SK-N-SH (cell line): ENCODE data around the gene RNF25. TPM values are rescaled to one million over a fixed set of nuclear protein-coding genes. Genes with fewer than 3 reads are reported as not detected.

ENCODE experiments used
- CTCF ChIA-PET: fragments of 300-600, 350-600 bp; formaldehyde crosslinking; extraction: SDS; loops from one replicate; lab custom pipeline; 2021; lab: Yijun Ruan, JAX
- POLR2A ChIA-PET: fragments of 350-600 bp; sonication (Branson Sonifier 250); formaldehyde crosslinking; extraction: SDS; loops from one replicate; lab custom pipeline; 2020; ENCODE audit warnings: antibody characterized with exemption, inconsistent platforms; lab: Yijun Ruan, JAX
- DNase-seq: peaks from one replicate; pipeline ENCODE4 v3.0.0; 2012
- H2AFZ ChIP-seq: fragments of 200-600 bp; sonication (generic); 2 replicates; pipeline ENCODE4 v1.8.1; 2016; ENCODE audit warnings: antibody characterized with exemption, mild to moderate bottlenecking, low read depth
- H3F3A ChIP-seq: fragments of 200-600 bp; sonication (generic); replicated peaks from 2 replicates; pipeline ENCODE3; 2016; ENCODE audit warnings: antibody characterized with exemption, mild to moderate bottlenecking; ENCODE audit not compliant: insufficient read depth
- H3K27ac ChIP-seq, 2 experiments: fragments of 200-500 bp in 1 of 2; fragments of 200-600 bp in 1 of 2; sonication (Bioruptor generic) in 1 of 2; sonication (generic), shearing (Covaris generic) in 1 of 2; 2 replicates each; pipeline versions ENCODE4 v1.5.1 to v1.6.1; 2014 to 2016; ENCODE audit warnings: low read depth in 2 of 2, inconsistent platforms in 1 of 2, low read length in 1 of 2, mild to moderate bottlenecking in 1 of 2, mixed read lengths in 1 of 2
- H3K27me3 ChIP-seq: fragments of 200-600 bp; sonication (generic), shearing (Covaris generic); 2 replicates; pipeline ENCODE4 v1.6.1; 2016; ENCODE audit warnings: mixed run types; ENCODE audit not compliant: insufficient read depth
- H3K36me3 ChIP-seq, 2 experiments: fragments of 200-500 bp in 1 of 2; fragments of 200-600 bp in 1 of 2; sonication (Bioruptor generic) in 1 of 2; sonication (generic) in 1 of 2; replicated peaks in 1 of 2; 2 replicates each; pipeline versions ENCODE3 to v1.5.1; 2014 to 2016; ENCODE audit warnings: low read length in 1 of 2, mild to moderate bottlenecking in 1 of 2; ENCODE audit not compliant: insufficient read depth in 2 of 2, control insufficient read depth in 1 of 2
- H3K4me1 ChIP-seq, 2 experiments: fragments of 200-500 bp in 1 of 2; fragments of 200-600 bp in 1 of 2; sonication (Bioruptor generic) in 1 of 2; sonication (generic), shearing (Covaris generic) in 1 of 2; 2 replicates each; pipeline versions ENCODE4 v1.5.1 to v1.6.1; 2014 to 2016; ENCODE audit warnings: low read depth in 1 of 2, low read length in 1 of 2, mixed run types in 1 of 2; ENCODE audit not compliant: insufficient read depth in 2 of 2, control insufficient read depth in 1 of 2
- H3K4me2 ChIP-seq: fragments of 200-600 bp; sonication (generic), shearing (Covaris generic); 2 replicates; pipeline ENCODE4 v1.6.1; 2017; ENCODE audit warnings: mixed run types
- H3K4me3 ChIP-seq, 2 experiments: fragments of 200-500 bp in 1 of 2; fragments of 200-600 bp in 1 of 2; sonication (Bioruptor generic) in 1 of 2; sonication (generic), shearing (Covaris generic) in 1 of 2; 2 replicates each; pipeline versions ENCODE4 v1.5.1 to v1.8.1; 2014 to 2016; ENCODE audit warnings: low read depth in 2 of 2, inconsistent platforms in 1 of 2, low read length in 1 of 2, mild to moderate bottlenecking in 1 of 2, mixed read lengths in 1 of 2, moderate library complexity in 1 of 2
- H3K79me2 ChIP-seq: fragments of 200-600 bp; sonication (generic); 2 replicates; pipeline ENCODE4 v1.8.1; 2017; ENCODE audit warnings: mild to moderate bottlenecking; ENCODE audit not compliant: insufficient read depth
- H3K9ac ChIP-seq: fragments of 200-600 bp; sonication (generic); 2 replicates; pipeline ENCODE4 v1.6.1; 2017; ENCODE audit warnings: mixed run types
- H3K9me2 ChIP-seq: fragments of 200-600 bp; sonication (generic); 2 replicates; pipeline ENCODE4 v1.6.1; 2017; ENCODE audit warnings: mixed run types
- H3K9me3 ChIP-seq: fragments of 200-600 bp; sonication (generic); 2 replicates; pipeline ENCODE4 v1.6.1; 2017; ENCODE audit warnings: mixed run types, mild to moderate bottlenecking, moderate library complexity
- H4K20me1 ChIP-seq: fragments of 200-600 bp; sonication (generic); 2 replicates; pipeline ENCODE4 v1.6.1; 2017; ENCODE audit warnings: mild to moderate bottlenecking, mixed run types; ENCODE audit not compliant: insufficient read depth
- EP300 ChIP-seq, 2 experiments: IDR thresholded peaks; 2 replicates each; pipeline versions ENCODE4 v1.4.0 to v1.6.1; 2012; ENCODE audit warnings: borderline replicate concordance in 1 of 2, low read depth in 1 of 2, low read length in 1 of 2
- EZH2phosphoT487 ChIP-seq: fragments of 200-600 bp; sonication (generic); IDR thresholded peaks from 2 replicates; pipeline ENCODE4 v1.6.1; 2017; ENCODE audit warnings: low read depth, mixed run types, mild to moderate bottlenecking, antibody characterized with exemption, moderate library complexity, borderline replicate concordance
- FOXM1 ChIP-seq: IDR thresholded peaks from 2 replicates; pipeline ENCODE4 v1.4.0; 2012; ENCODE audit warnings: low read depth, mild to moderate bottlenecking
- GABPA ChIP-seq: IDR thresholded peaks from 2 replicates; pipeline ENCODE4 v1.4.0; 2012; ENCODE audit warnings: low read depth, mild to moderate bottlenecking
- MEF2A ChIP-seq: IDR thresholded peaks from 2 replicates; pipeline ENCODE4 v1.4.0; 2012; ENCODE audit warnings: low read depth, borderline replicate concordance
- MXI1 ChIP-seq: IDR thresholded peaks from 2 replicates; pipeline ENCODE4 v1.6.1; 2012; ENCODE audit warnings: mild to moderate bottlenecking, low read depth, low read length, improper control_type of control experiment
- NFIC ChIP-seq: IDR thresholded peaks from 2 replicates; pipeline ENCODE4 v1.4.0; 2012; ENCODE audit warnings: borderline replicate concordance
- NRF1 ChIP-seq: IDR thresholded peaks from 2 replicates; pipeline ENCODE4 v1.6.1; 2012; ENCODE audit warnings: low read depth, mild to moderate bottlenecking, low read length
- RAD21 ChIP-seq: IDR thresholded peaks from 2 replicates; pipeline ENCODE4 v1.6.1; 2012; ENCODE audit warnings: mild to moderate bottlenecking, low read length
- RCOR1 ChIP-seq: fragments of 150-350 bp; IDR thresholded peaks from 2 replicates; pipeline ENCODE4 v1.6.1; 2017; ENCODE audit warnings: antibody characterized with exemption, low read length
- RXRA ChIP-seq: IDR thresholded peaks from 2 replicates; pipeline ENCODE4 v1.4.0; 2012; ENCODE audit warnings: low read depth, mild to moderate bottlenecking, borderline replicate concordance
- SIN3A ChIP-seq: IDR thresholded peaks from 2 replicates; pipeline ENCODE4 v1.6.1; 2012; ENCODE audit warnings: low read depth, mild to moderate bottlenecking, low read length, moderate library complexity, borderline replicate concordance
- SMC3 ChIP-seq: IDR thresholded peaks from 2 replicates; pipeline ENCODE4 v1.6.1; 2012; ENCODE audit warnings: low read depth, low read length, improper control_type of control experiment
- TEAD4 ChIP-seq: IDR thresholded peaks from 2 replicates; pipeline ENCODE4 v1.4.0; 2012; ENCODE audit warnings: mild to moderate bottlenecking, borderline replicate concordance; ENCODE audit not compliant: insufficient read depth
- WGBS: methylation state at CpG from one replicate; pipeline ENCODE4 v1.1.6; 2017; ENCODE audit warnings: low lambda C conversion rate; 5-methylcytosine and 5-hydroxymethylcytosine counted together
- polyA plus RNA-seq, 3 experiments: library from polyadenylated mRNA; depleted of rRNA; stranded (reverse); fragments of >200 nt; gene quantifications; 2 replicates each; pipeline ENCODE4 v1.2.3, GENCODE V29; 2012
- TF ChIP-seq, protein P1 (sequence below): fragments of 200-600 bp; sonication (generic); IDR thresholded peaks from 2 replicates; pipeline ENCODE4 v1.6.1; 2017; ENCODE audit warnings: antibody characterized with exemption, mild to moderate bottlenecking, moderate library complexity
- TF ChIP-seq, protein P2 (sequence below): IDR thresholded peaks from 2 replicates; pipeline ENCODE4; 2012
- TF ChIP-seq, protein P3 (sequence below): IDR thresholded peaks from 2 replicates; pipeline ENCODE4 v1.4.0; 2012; ENCODE audit warnings: low read depth, borderline replicate concordance

The RNF25 gene
- polyA plus RNA-seq, 1 of the 3 experiments (the other 2 are of a cell fraction) = 72.2 TPM

DNA sequence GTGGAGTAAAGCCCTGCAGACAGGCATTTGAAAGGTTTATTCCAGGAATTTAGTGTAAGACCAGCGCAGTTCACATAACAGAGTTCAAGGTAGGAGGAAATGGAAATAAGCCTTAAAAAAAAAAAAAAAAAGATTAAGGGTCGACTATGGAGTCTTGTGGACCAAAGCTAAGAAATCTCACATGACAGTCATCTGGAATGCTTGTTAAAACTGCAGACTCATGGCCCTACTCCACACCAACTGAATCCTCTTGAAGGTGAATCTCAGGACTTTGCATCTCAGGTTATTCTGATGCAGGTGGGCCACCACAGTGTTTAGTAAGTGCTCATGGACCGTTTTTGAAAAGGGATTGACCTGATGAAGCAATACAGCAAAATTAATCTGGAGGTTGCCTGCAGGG lies 47.7 kb upstream of the RNF25 start:
- H3K4me3 ChIP-seq = no peak overlapping the region
- no peak for TF ChIP-seq SMC3
- no peak for TF ChIP-seq NRF1
- no peak for TF ChIP-seq RXRA
- TF ChIP-seq, protein P1, sequence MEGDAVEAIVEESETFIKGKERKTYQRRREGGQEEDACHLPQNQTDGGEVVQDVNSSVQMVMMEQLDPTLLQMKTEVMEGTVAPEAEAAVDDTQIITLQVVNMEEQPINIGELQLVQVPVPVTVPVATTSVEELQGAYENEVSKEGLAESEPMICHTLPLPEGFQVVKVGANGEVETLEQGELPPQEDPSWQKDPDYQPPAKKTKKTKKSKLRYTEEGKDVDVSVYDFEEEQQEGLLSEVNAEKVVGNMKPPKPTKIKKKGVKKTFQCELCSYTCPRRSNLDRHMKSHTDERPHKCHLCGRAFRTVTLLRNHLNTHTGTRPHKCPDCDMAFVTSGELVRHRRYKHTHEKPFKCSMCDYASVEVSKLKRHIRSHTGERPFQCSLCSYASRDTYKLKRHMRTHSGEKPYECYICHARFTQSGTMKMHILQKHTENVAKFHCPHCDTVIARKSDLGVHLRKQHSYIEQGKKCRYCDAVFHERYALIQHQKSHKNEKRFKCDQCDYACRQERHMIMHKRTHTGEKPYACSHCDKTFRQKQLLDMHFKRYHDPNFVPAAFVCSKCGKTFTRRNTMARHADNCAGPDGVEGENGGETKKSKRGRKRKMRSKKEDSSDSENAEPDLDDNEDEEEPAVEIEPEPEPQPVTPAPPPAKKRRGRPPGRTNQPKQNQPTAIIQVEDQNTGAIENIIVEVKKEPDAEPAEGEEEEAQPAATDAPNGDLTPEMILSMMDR = no peak
- TF ChIP-seq, all 33 proteins: peak for 0
- Histone ChIP-seq H2AFZ (no peak overlapping the region), H3K4me2 (no peak overlapping the region), H3K79me2 (peaks cover 93% of the 10 kb centered on the region), H3K9me3 (no peaks in the 10 kb centered on the region), H3K9ac (no peak overlapping the region), H3K27ac (no peak overlapping the region), H3F3A (peaks cover 3% of the 10 kb centered on the region), H3K27me3 (no peaks in the 10 kb centered on the region), H3K4me1 (peaks cover 2 to 4% of the 10 kb centered on the region in 2 experiments; a peak in 1 of 4 replicates), H4K20me1 (peaks cover 14% of the 10 kb centered on the region; the same call in 1 of the 2 replicates), H3K9me2 (no peaks in the 10 kb centered on the region), H3K36me3 (peaks cover 0 to 31% of the 10 kb centered on the region in 2 experiments)
- CTCF ChIA-PET = interaction anchor here (1.0 kb wide), 1 partner anchor 157 kb away, joined by 3 read pairs; no protein-coding TSS in a partner anchor
- POLR2A ChIA-PET = no interaction called here
- 68% methylated on average over 3 of the region's 3 CpGs for WGBS
- DNase-seq = no peak

DNA sequence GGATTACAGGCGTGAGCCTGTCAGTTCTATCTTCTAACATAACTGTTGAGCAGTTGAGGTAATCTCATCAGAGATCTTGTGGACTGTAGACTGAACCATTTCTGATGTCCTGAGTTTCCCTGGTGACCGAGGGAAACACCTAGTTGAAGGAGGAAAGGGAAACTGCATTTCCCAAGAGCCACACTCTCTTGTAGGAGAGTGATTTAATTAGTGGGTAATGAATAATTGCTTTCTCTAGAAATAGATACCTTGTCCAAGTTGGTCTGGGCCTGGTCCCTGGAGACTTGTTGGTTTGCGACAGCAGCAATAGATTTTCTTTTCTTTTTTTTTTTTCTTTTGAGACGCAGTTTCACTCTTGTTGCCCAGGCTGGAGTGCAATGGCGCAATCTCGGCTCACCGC lies 46.3 kb upstream of the RNF25 start:
- H3K9me2 ChIP-seq = no peaks in the 10 kb centered on the region
- H3K4me3 ChIP-seq = no peak overlapping the region
- no peak overlapping the region for H3K9ac ChIP-seq
- TF ChIP-seq, protein P2, sequence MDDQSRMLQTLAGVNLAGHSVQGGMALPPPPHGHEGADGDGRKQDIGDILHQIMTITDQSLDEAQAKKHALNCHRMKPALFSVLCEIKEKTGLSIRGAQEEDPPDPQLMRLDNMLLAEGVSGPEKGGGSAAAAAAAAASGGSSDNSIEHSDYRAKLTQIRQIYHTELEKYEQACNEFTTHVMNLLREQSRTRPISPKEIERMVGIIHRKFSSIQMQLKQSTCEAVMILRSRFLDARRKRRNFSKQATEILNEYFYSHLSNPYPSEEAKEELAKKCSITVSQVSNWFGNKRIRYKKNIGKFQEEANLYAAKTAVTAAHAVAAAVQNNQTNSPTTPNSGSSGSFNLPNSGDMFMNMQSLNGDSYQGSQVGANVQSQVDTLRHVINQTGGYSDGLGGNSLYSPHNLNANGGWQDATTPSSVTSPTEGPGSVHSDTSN = no peak
- TF ChIP-seq TEAD4 (no peak), RCOR1 (no peak), EZH2phosphoT487 (no peak), GABPA (no peak), SIN3A (no peak), RXRA (no peak), RAD21 (no peak), FOXM1 (no peak), NFIC (no peak), MEF2A (no peak), NRF1 (no peak), EP300 (IDR thresholded peaks at IDR 0.05; ENCODE audit: borderline replicate concordance in 1 of 2, low read depth in 1 of 2, low read length in 1 of 2) (no peak), MXI1 (no peak)
- TF ChIP-seq, protein P3, sequence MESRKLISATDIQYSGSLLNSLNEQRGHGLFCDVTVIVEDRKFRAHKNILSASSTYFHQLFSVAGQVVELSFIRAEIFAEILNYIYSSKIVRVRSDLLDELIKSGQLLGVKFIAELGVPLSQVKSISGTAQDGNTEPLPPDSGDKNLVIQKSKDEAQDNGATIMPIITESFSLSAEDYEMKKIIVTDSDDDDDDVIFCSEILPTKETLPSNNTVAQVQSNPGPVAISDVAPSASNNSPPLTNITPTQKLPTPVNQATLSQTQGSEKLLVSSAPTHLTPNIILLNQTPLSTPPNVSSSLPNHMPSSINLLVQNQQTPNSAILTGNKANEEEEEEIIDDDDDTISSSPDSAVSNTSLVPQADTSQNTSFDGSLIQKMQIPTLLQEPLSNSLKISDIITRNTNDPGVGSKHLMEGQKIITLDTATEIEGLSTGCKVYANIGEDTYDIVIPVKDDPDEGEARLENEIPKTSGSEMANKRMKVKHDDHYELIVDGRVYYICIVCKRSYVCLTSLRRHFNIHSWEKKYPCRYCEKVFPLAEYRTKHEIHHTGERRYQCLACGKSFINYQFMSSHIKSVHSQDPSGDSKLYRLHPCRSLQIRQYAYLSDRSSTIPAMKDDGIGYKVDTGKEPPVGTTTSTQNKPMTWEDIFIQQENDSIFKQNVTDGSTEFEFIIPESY = no peak
- ChIA-PET CTCF (no interaction called here), POLR2A (no interaction called here)
- no peak for DNase-seq
- H3K4me1 ChIP-seq = peaks cover 2 to 10% of the 10 kb centered on the region in 2 experiments; a peak in 2 of 4 replicates
- H3K4me2 ChIP-seq = no peak overlapping the region
- H3K27ac ChIP-seq = no peak overlapping the region
- peaks cover 94% of the 10 kb centered on the region for H3K79me2 ChIP-seq
- H3K27me3 ChIP-seq = no peaks in the 10 kb centered on the region
- peaks cover 0 to 31% of the 10 kb centered on the region in 2 experiments for H3K36me3 ChIP-seq
- H2AFZ ChIP-seq = no peak overlapping the region
- H3F3A ChIP-seq = no peaks in the 10 kb centered on the region
- peaks cover 14% of the 10 kb centered on the region; the same call in 1 of the 2 replicates for H4K20me1 ChIP-seq
- 97% methylated on average over 7 of the region's 7 CpGs for WGBS
- no peaks in the 10 kb centered on the region for H3K9me3 ChIP-seq
